ENCODE measurements around the gene ZNRF4. TPM values are rescaled to one million over a fixed set of nuclear protein-coding genes. Genes with fewer than 3 reads are reported as not detected.

ZNRF4 gene
- total and polyA plus RNA-seq, 10 of the 15 experiments (the other 5 are each of a cell fraction or from before 2014, with no cell fraction given) = not detected

- Histone ChIP-seq H3K9me3 (replicated peaks; ENCODE audit: control insufficient read depth, insufficient read depth, low read length) (no peaks in the 10 kb centered on the region; the same call in 2 of the 3 replicates), H3K4me1 (ENCODE audit: control insufficient read depth, insufficient read depth, low read length) (no peaks in the 10 kb centered on the region), H4K20me1 (ENCODE audit: control insufficient read depth, insufficient read depth) (no peaks in the 10 kb centered on the region), H3K4me3 (no peak overlapping the region), H3K27ac (ENCODE audit: control insufficient read depth, insufficient read depth) (no peak overlapping the region), H3K79me2 (ENCODE audit: control insufficient read depth, insufficient read depth, low read length) (no peaks in the 10 kb centered on the region), H3K27me3 (replicated peaks in 1 of 2; ENCODE audit: control insufficient read depth in 2 of 2, insufficient read depth in 2 of 2, low read length in 1 of 2) (no peaks in the 10 kb centered on the region), H3K9ac (ENCODE audit: control insufficient read depth, insufficient read depth, low read length) (no peak overlapping the region), H3K4me2 (ENCODE audit: control insufficient read depth, insufficient read depth) (no peak overlapping the region), H2AFZ (ENCODE audit: control insufficient read depth, low read depth, low read length) (no peak overlapping the region), H3K36me3 (ENCODE audit: control insufficient read depth in 2 of 2, insufficient read depth in 2 of 2, low read length in 1 of 2) (no peaks in the 10 kb centered on the region)
- BruUV-seq (replicated peaks) = no TSS peak
- TF ChIP-seq ASH2L (IDR thresholded peaks at IDR 0.05; ENCODE audit: borderline replicate concordance, low read depth) (no peak), MYB (IDR thresholded peaks at IDR 0.05; ENCODE audit: borderline replicate concordance, low read depth, low read length) (no peak), SMC3 (IDR thresholded peaks at IDR 0.05; ENCODE audit: borderline replicate concordance, low read length) (no peak)
- ATAC-seq = no peak
- no peak for DNase-seq (ENCODE audit: low read depth, low spot score)
- POLR2A ChIA-PET = interaction anchor here (0.6 kb wide), 1 partner anchor 697 kb away, joined by 3 read pairs; no protein-coding TSS in a partner anchor
- CTCF ChIA-PET = no interaction called here
- intact Hi-C loops (cut with micrococcal nuclease; ENCODE audit: unreplicated experiment) (no loop called here), in situ Hi-C loops (cut with MboI) (no loop called here)
- RAD21 ChIA-PET (ENCODE audit: unreplicated experiment) = no interaction called here
- 55% methylated on average over 7 of the region's 7 CpGs for WGBS (ENCODE audit: insufficient coverage, insufficient replicate concordance, low lambda C conversion rate, missing lambda C conversion rate)
- SMC1A ChIA-PET (ENCODE audit: uncharacterized antibody, unreplicated experiment) = no interaction called here
- no peak for FAIRE-seq
Measured at GRCh38 chr19:5458420-5458819, 3.2 kb downstream of the ZNRF4 start.

- SMC1A ChIA-PET (ENCODE audit: uncharacterized antibody, unreplicated experiment) = no interaction called here
- intact Hi-C loops (cut with micrococcal nuclease; ENCODE audit: unreplicated experiment) = no loop called here
- Histone ChIP-seq H3K36me3 (ENCODE audit: control insufficient read depth in 2 of 2, insufficient read depth in 2 of 2, low read length in 1 of 2) (no peaks in the 10 kb centered on the region), H3K9me3 (replicated peaks; ENCODE audit: control insufficient read depth, insufficient read depth, low read length) (no peaks in the 10 kb centered on the region; the same call in 2 of the 3 replicates), H2AFZ (ENCODE audit: control insufficient read depth, low read depth, low read length) (no peak overlapping the region), H3K4me1 (ENCODE audit: control insufficient read depth, insufficient read depth, low read length) (no peaks in the 10 kb centered on the region), H3K27ac (ENCODE audit: control insufficient read depth, insufficient read depth) (no peak overlapping the region), H3K9ac (ENCODE audit: control insufficient read depth, insufficient read depth, low read length) (no peak overlapping the region), H4K20me1 (ENCODE audit: control insufficient read depth, insufficient read depth) (no peaks in the 10 kb centered on the region), H3K4me2 (ENCODE audit: control insufficient read depth, insufficient read depth) (no peak overlapping the region), H3K79me2 (ENCODE audit: control insufficient read depth, insufficient read depth, low read length) (no peaks in the 10 kb centered on the region), H3K27me3 (replicated peaks in 1 of 2; ENCODE audit: control insufficient read depth in 2 of 2, insufficient read depth in 2 of 2, low read length in 1 of 2) (no peaks in the 10 kb centered on the region), H3K4me3 (no peak overlapping the region)
- POLR2A ChIA-PET = no interaction called here
- RAD21 ChIA-PET (ENCODE audit: unreplicated experiment) = no interaction called here
- CTCF ChIA-PET = no interaction called here
- BruUV-seq (replicated peaks) = no TSS peak
- DNase-seq (ENCODE audit: low read depth, low spot score) (no peak), ATAC-seq (no peak), FAIRE-seq (no peak)
- 41% methylated on average over 6 of the region's 6 CpGs for WGBS (ENCODE audit: insufficient coverage, insufficient replicate concordance, low lambda C conversion rate, missing lambda C conversion rate)
- in situ Hi-C loops (cut with MboI) = no loop called here
- TF ChIP-seq USF2 (IDR thresholded peaks at IDR 0.05; ENCODE audit: borderline replicate concordance, low read depth, low read length) (no peak), SIN3A (IDR thresholded peaks at IDR 0.05; ENCODE audit: low read depth, low read length) (no peak), TCF7 (IDR thresholded peaks at IDR 0.05; ENCODE audit: borderline replicate concordance) (no peak), HDAC6 (IDR thresholded peaks at IDR 0.05; ENCODE audit: unreplicated experiment) (no peak), NFYB (IDR thresholded peaks at IDR 0.05; ENCODE audit: insufficient read depth, low read depth, low read length) (no peak), MAX (IDR thresholded peaks at IDR 0.05; ENCODE audit: low read depth, low read length) (no peak), PRDM15 (CRISPR knock-in tag; IDR thresholded peaks at IDR 0.05) (no peak)
Measured at GRCh38 chr19:5459360-5459759, 4.1 kb downstream of the ZNRF4 start.

All from GM12878 (cell line).